ENCODE results near the gene PIP5KL1.

DNA sequence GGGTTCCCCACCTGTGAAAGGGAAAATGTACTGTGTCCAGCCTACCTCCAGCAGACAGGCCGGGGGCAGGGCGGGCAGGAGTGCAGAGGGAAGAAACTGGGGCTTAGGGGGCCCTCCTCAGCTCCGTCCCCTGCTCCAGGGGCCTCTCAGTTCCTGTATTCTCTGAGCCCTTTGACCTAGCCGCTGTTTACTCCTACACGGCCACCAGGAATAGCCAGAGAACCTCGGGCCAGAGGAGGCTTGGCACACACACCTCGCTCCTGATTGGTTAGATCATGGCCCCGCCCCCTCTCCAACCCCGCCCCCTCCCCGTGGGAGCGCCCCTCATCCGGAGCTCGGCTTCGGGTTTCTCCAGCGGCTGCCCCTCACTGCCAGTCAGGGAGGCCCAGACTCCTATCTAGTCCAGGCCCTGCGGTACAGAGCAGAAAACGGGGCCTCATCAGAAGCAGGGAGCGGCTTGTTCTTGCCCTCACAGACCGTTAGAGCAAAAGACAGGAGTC lies 33.3 kb downstream of the PIP5KL1 start:
- TF ChIP-seq EZH2 (optimal IDR thresholded peaks at IDR 0.05; ENCODE audit: low read depth, low read length) (no peak), CTCF (IDR thresholded peaks at IDR 0.05; ENCODE audit: low read length) (no peak)

Measured in MM.1S (cell line).